Activated CD4-positive, alpha-beta T cell treated with anti-CD3 and anti-CD28 coated beads, Interleukin-2, amount 10 ng/mL, durations not matched to agents 7 days and 5 days (primary cell): Measurements from ENCODE around the gene KL. TPM values are rescaled to one million over a fixed set of nuclear protein-coding genes. Genes with fewer than 3 reads are reported as not detected.

Source experiments
- CTCF ChIA-PET: fragments of 350-600 bp; sonication (Branson Sonifier 250); formaldehyde crosslinking; loops from one replicate; lab custom pipeline; 2021; ENCODE audit warnings: antibody characterized with exemption; lab: Charles Lee
- POLR2A ChIA-PET: fragments of 350-600 bp; sonication (Branson Sonifier 250); formaldehyde crosslinking; loops from one replicate; lab custom pipeline; 2021; ENCODE audit warnings: antibody characterized with exemption; lab: Charles Lee
- DNase-seq: peaks from one replicate; pipeline ENCODE4 v3.0.0-alpha.2; 2020
- H3K27ac Mint-ChIP-seq: one replicate; pipeline ENCODE4 v1.8.0; 2021; ENCODE audit warnings: mild to moderate bottlenecking, moderate library complexity, mixed read lengths
- H3K27me3 Mint-ChIP-seq: one replicate; pipeline ENCODE4 v1.8.0; 2021; ENCODE audit warnings: mixed read lengths
- H3K36me3 Mint-ChIP-seq: one replicate; pipeline ENCODE4 v1.8.0; 2021; ENCODE audit warnings: low read depth, mixed read lengths
- H3K4me1 Mint-ChIP-seq: one replicate; pipeline ENCODE4 v1.8.0; 2021; ENCODE audit warnings: mixed read lengths
- H3K4me3 Mint-ChIP-seq: one replicate; pipeline ENCODE4 v1.8.0; 2021; ENCODE audit warnings: mild to moderate bottlenecking, moderate library complexity, mixed read lengths
- H3K9me3 Mint-ChIP-seq: one replicate; pipeline ENCODE4 v1.8.0; 2021; ENCODE audit warnings: mixed read lengths
- total RNA-seq, 2 experiments: library from RNA; stranded (reverse); gene quantifications; one replicate each; pipeline ENCODE4 v1.2.3, GENCODE V29; 2021

KL gene
- total RNA-seq, 2 experiments from 2014 or later = 0.25 to 0.27 TPM

DNA sequence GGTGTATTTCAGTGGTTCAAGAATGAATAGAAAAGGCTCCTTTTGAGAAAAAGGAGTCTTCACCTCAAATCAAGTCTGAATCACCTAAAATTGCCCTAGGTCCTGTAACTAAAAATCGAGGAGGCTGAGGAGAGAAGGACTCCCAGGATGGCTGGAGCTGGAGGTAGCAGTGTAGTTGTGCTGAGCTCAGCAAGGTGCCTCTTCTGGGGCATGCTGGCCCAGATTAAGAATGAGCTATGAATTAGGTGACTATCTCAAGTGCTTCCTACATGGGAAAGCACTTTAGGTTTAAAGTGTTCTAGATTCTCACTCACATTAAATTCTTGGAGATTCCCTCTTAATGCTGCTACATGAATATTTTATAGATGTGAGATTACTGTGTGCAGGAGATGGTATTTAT is 28.8 kb upstream of the KL start:
- CTCF ChIA-PET = interaction anchor here (0.5 kb wide), 1 partner anchor 484 kb away, joined by 3 read pairs; no protein-coding TSS in a partner anchor
- Mint-ChIP-seq H3K36me3 (peaks cover 2% of the 10 kb centered on the region), H3K4me1 (peaks cover 6% of the 10 kb centered on the region), H3K27ac (no peak overlapping the region), H3K4me3 (no peak overlapping the region), H3K27me3 (peaks cover 21% of the 10 kb centered on the region), H3K9me3 (peaks cover 8% of the 10 kb centered on the region)
- no peak for DNase-seq
- POLR2A ChIA-PET = no interaction called here

DNA sequence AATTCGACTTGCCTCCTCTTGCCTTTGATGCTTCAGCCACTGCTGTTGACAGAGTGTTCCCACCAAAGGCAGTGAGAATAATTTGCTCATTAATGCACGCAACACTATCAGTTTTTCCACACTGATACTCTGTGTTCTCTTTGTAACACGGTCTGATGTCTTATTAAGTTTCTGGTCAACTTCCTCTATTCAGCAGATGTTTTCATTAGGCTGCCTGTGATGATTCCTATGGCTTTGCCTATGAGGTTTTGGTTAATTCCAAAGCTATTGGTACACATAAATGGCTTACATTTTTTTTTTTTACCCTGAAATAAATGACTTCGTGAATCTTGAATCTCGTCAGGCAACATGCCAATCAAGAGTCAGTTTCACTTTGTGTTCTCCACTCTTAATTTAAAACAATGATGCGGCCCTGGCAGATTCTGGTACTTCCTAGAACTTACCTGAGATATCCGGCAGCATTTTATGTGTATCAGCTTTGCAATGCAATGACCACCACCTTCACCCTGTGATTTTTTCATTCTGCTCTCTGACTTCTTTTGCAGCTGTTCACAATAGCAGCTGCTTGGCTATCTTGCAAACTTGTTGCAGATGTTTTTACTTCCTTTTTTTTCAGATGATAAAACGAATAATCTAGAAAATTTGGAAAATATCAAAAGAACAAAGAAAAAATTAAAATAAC is 27.5 kb upstream of the KL start:
- Mint-ChIP-seq H3K4me1 (peaks cover 6% of the 10 kb centered on the region), H3K4me3 (peak overlapping the region; percentile 43), H3K9me3 (peaks cover 8% of the 10 kb centered on the region), H3K27ac (no peak overlapping the region), H3K36me3 (peaks cover 2% of the 10 kb centered on the region), H3K27me3 (peaks cover 23% of the 10 kb centered on the region)
- POLR2A ChIA-PET = no interaction called here
- no peak for DNase-seq
- CTCF ChIA-PET = no interaction called here

DNA sequence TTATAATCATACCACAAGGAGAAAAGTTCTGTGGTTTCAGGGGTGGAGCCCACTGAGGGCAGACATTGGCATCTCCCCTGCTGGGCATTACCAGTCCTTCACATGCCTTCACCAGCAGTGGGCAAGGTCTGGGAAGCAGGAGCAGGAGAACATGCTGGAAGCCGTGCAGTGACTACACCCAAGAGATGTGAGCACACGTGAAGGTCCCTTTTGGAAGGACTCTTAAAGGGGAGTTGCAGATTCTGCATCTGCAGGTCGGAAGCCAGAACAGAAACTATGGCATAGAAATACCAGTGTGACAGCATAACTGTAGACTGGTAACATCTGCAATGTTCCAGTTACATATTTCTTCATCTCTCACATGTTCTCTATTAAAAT is 26.9 kb upstream of the KL start:
- H3K4me1 Mint-ChIP-seq = peaks cover 6% of the 10 kb centered on the region
- H3K36me3 Mint-ChIP-seq = peaks cover 2% of the 10 kb centered on the region
- H3K4me3 Mint-ChIP-seq = no peak overlapping the region
- DNase-seq = no peak
- ChIA-PET CTCF (no interaction called here), POLR2A (no interaction called here)
- H3K27ac Mint-ChIP-seq = no peak overlapping the region
- H3K27me3 Mint-ChIP-seq = peaks cover 23% of the 10 kb centered on the region
- H3K9me3 Mint-ChIP-seq = peaks cover 6% of the 10 kb centered on the region

DNA sequence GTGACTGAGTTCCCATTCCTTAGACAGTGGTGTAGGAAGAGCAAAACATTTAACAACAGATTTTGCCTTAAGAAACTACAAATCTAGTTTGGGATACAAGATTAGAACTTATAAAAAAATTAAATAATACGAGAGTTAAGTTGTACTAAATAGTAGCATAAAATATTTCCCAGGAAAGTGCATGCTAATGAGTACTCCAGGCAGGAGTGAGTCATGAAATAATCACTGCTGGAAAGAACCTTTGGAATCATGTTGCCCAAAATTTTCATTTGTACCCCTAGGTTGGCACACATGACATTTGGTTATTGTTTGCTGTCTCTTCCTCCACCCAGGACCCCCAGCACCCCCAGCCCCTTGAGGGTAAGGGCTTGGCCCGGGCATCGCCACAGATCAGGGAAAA is 26.3 kb upstream of the KL start:
- POLR2A ChIA-PET = no interaction called here
- Mint-ChIP-seq H3K4me1 (peaks cover 6% of the 10 kb centered on the region), H3K36me3 (peaks cover 2% of the 10 kb centered on the region)

DNA sequence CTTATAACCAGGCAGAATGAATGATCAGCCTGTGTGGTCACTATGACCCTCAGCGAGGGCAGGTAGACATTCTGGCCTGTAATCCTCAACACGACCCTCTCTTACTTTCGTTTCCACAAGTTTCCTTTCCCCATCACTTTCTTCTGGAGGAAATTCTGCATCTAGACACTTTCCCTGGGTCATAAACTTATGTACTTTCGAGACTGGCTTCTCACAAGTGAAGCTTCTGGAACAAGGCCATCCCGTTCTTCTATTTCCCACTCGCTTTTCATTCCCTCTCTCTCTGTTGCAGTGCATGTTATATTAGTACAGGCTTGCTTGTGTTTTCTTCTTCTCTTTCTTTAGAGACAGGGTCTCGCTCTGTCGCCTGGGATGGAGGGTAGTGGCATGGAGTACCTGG is 23.1 kb upstream of the KL start:
- Mint-ChIP-seq H3K27me3 (peaks cover 17% of the 10 kb centered on the region), H3K9me3 (no peaks in the 10 kb centered on the region), H3K27ac (no peak overlapping the region), H3K4me1 (peaks cover 6% of the 10 kb centered on the region), H3K4me3 (no peak overlapping the region), H3K36me3 (no peaks in the 10 kb centered on the region)
- CTCF ChIA-PET = no interaction called here
- no peak for DNase-seq
- POLR2A ChIA-PET = no interaction called here

More for the DNA sequence above, 26.3 kb upstream of the KL start:
- Mint-ChIP-seq H3K4me3 (no peak overlapping the region), H3K27me3 (peaks cover 23% of the 10 kb centered on the region), H3K9me3 (peaks cover 4% of the 10 kb centered on the region), H3K27ac (no peak overlapping the region)
- CTCF ChIA-PET = no interaction called here
- no peak for DNase-seq

DNA sequence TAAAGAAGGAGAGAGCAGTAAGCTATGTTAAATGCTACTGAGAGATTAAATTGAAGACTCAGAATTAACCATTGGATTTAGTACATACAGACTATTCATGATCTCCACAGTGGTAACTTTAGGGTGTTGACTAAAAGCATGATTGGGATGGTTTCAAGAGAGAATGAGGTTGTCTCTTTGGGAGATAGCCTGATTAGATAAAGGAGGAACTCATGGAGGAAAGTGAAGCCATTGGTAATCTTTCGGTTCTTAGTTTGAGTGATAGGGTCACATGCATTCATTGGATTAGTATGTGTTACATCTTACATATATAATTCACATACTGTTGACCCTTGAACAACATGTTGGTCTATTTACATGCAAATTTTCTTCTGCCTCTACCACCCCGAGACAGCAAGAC is 18.8 kb upstream of the KL start:
- no peak for DNase-seq
- Mint-ChIP-seq H3K9me3 (no peaks in the 10 kb centered on the region), H3K36me3 (no peaks in the 10 kb centered on the region), H3K4me1 (no peaks in the 10 kb centered on the region), H3K4me3 (no peak overlapping the region), H3K27me3 (peaks cover 5% of the 10 kb centered on the region), H3K27ac (no peak overlapping the region)
- ChIA-PET CTCF (no interaction called here), POLR2A (no interaction called here)

DNA sequence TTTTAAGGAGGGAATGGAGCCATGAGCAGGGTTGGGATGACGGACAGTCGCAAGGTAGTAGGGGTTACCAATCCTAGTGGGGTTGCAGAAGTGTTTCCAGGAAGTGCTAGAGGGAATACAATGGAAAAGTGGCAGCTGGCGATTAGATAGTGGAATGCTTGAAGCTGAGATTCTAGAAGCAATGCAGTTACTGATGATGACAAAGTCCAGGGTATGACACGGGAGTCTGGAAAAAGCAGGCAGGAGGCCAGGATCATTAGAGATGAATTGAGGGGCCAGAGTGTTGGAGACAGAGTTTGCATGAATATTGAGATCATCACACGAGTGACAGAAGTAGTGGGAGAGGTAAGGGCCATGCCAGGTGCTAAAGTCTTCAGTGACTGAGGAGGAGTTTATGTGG is 17.3 kb upstream of the KL start:
- H3K27ac Mint-ChIP-seq = no peak overlapping the region
- H3K27me3 Mint-ChIP-seq = peaks cover 13% of the 10 kb centered on the region
- no peak overlapping the region for H3K4me3 Mint-ChIP-seq
- no peaks in the 10 kb centered on the region for H3K4me1 Mint-ChIP-seq
- no peaks in the 10 kb centered on the region for H3K9me3 Mint-ChIP-seq
- DNase-seq = no peak
- H3K36me3 Mint-ChIP-seq = no peaks in the 10 kb centered on the region
- ChIA-PET POLR2A (no interaction called here), CTCF (no interaction called here)

DNA sequence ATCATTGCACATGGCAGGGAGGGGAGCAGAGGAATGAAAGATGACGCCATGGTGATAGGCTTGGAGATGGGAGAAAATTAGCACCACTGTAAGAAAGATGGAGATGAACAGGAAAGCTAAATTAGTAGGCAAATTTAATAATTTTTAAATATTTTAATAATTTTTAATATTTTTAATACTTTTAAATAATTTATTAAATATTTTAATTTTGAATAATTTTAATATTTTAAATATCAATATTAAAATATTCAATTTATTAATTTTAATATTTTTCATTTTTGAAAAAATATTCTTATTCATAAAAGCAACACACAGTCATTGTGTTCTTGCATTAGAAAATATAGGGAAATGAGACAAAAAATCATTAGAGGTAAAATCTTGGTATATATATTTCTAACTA is 15.9 kb upstream of the KL start:
- ChIA-PET POLR2A (no interaction called here), CTCF (no interaction called here)
- no peaks in the 10 kb centered on the region for H3K36me3 Mint-ChIP-seq
- no peak overlapping the region for H3K27ac Mint-ChIP-seq
- no peak for DNase-seq
- peaks cover 4% of the 10 kb centered on the region for H3K4me1 Mint-ChIP-seq
- H3K27me3 Mint-ChIP-seq = peaks cover 19% of the 10 kb centered on the region
- H3K4me3 Mint-ChIP-seq = no peak overlapping the region
- H3K9me3 Mint-ChIP-seq = no peaks in the 10 kb centered on the region

DNA sequence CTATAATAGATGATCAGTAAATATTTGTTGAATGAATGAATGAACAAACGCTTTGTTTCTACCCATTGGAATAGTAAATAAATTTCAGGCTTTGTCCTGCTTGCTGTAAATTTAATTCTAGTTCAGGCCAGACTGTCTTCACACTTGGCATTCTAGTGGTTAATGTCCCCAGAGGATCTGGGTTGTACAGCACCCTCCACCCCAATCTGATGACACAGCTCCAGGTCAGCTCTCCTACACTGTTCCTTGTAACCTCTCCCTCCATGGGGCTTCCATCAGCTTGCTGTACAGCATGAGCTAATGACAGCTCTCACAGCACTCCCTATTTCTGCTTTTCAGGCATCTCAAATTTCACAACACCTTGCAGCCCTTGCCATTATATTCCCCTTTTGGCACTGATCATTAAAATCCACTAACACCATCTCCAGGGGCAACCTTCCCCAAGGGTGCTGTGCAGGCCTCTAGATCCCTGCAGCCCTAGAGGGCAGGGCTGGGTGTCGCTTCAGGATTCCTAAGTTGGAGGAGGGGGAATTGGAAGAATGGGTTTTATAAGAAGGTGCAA is 12.7 kb upstream of the KL start:
- Mint-ChIP-seq H3K4me3 (no peak overlapping the region), H3K9me3 (peaks cover 17% of the 10 kb centered on the region), H3K4me1 (peaks cover 4% of the 10 kb centered on the region), H3K27ac (no peak overlapping the region), H3K36me3 (peaks cover 1% of the 10 kb centered on the region), H3K27me3 (peaks cover 38% of the 10 kb centered on the region)
- no peak for DNase-seq
- CTCF ChIA-PET = no interaction called here
- POLR2A ChIA-PET = no interaction called here

DNA sequence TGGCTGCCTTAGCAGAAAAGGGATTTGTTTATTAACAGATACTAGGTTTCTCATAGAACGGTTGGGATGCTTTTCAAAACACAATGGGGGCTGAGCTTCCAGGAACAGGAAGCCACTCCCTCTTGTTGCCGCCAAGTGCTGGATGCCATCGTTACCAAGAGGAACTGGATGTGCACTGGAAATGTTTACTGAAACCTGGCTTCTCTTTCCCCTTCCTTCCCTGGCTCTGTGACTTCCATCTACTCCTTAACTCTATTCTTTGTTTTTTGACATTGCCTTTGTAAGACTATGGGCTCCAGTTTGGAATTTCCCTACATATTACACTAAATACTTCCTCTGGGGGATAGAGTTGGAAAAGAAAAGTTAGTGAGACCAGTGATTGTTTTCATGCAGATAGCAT is 11.7 kb upstream of the KL start:
- no peak for DNase-seq
- peaks cover 22% of the 10 kb centered on the region for H3K9me3 Mint-ChIP-seq
- peaks cover 1% of the 10 kb centered on the region for H3K36me3 Mint-ChIP-seq
- POLR2A ChIA-PET = no interaction called here
- no peak overlapping the region for H3K27ac Mint-ChIP-seq
- no peak overlapping the region for H3K4me3 Mint-ChIP-seq
- CTCF ChIA-PET = no interaction called here
- peaks cover 4% of the 10 kb centered on the region for H3K4me1 Mint-ChIP-seq
- peaks cover 46% of the 10 kb centered on the region for H3K27me3 Mint-ChIP-seq

DNA sequence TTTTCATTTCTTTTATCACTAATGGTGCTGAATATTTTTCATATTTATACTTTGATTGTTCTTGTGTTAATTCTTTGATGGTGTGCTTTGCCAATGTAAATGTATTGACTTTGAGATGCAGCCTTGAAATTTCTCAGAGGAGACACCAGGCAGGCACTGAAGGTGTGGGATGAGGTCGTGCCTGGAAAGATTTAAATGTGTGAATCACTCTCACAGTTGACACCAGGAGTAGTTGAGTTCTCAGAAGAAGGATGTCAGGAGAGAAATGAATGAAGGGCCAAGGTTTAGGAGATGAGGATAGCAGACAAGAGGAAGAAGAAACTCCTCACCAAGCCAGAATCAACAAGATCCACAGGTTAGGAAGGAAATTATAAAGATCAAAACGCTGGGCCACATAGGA is 10.1 kb upstream of the KL start:
- ChIA-PET CTCF (interaction anchor here (1.1 kb wide), 1 partner anchor 42 kb away, joined by 3 read pairs; no protein-coding TSS in a partner anchor), POLR2A (no interaction called here)
- Mint-ChIP-seq H3K27ac (no peak overlapping the region), H3K4me1 (peaks cover 4% of the 10 kb centered on the region), H3K9me3 (peaks cover 22% of the 10 kb centered on the region), H3K36me3 (peaks cover 1% of the 10 kb centered on the region), H3K4me3 (no peak overlapping the region), H3K27me3 (peaks cover 53% of the 10 kb centered on the region)
- no peak for DNase-seq

DNA sequence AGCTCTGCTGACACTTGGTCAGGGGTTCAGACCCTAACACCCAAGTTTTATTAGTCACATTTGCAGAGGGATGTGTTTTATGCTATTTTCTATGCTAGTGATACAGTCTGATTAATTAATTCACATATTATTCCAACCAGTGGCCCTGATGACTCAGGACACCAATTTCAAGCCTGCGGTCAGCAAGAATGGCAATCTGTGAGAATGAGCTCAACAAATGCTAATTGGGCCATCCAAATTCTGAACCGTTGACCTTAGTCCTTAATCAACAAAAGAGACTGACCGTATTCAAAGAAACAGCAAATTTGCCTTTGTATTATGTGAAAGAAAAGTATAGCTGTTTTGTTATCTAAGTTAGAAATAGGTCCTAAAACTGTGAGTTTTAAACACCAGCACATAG is 9.6 kb upstream of the KL start:
- CTCF ChIA-PET = interaction anchor here (1.1 kb wide), 1 partner anchor 42 kb away, joined by 3 read pairs; no protein-coding TSS in a partner anchor
- peaks cover 53% of the 10 kb centered on the region for H3K27me3 Mint-ChIP-seq
- no peak overlapping the region for H3K27ac Mint-ChIP-seq
- H3K9me3 Mint-ChIP-seq = peaks cover 22% of the 10 kb centered on the region
- peaks cover 1% of the 10 kb centered on the region for H3K36me3 Mint-ChIP-seq
- POLR2A ChIA-PET = no interaction called here
- H3K4me1 Mint-ChIP-seq = peaks cover 4% of the 10 kb centered on the region
- H3K4me3 Mint-ChIP-seq = no peak overlapping the region
- DNase-seq = no peak

DNA sequence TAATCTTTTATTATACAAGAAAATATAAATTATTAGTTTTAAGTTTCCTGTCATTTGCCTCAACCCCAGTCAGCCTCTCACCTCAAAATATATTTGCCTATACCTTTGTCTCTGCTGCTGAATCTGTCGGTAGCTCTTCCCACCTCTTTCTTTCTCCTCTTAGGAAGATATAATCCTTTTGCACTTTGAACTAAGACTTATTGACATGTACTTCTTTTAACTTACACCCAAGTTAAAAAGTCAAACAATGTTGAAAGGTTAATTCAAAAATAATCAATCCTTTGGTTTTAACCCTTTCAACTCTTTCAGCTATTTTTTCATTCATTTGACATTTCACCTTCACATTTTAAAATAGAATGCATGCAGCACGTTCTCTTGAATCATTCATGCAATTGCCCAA is 9.0 kb upstream of the KL start:
- POLR2A ChIA-PET = no interaction called here
- H3K4me1 Mint-ChIP-seq = peaks cover 4% of the 10 kb centered on the region
- H3K36me3 Mint-ChIP-seq = peaks cover 1% of the 10 kb centered on the region
- H3K9me3 Mint-ChIP-seq = peaks cover 22% of the 10 kb centered on the region
- no peak overlapping the region for H3K4me3 Mint-ChIP-seq
- DNase-seq = no peak
- H3K27me3 Mint-ChIP-seq = peaks cover 57% of the 10 kb centered on the region
- CTCF ChIA-PET = interaction anchor here (1.1 kb wide), 1 partner anchor 41 kb away, joined by 3 read pairs; no protein-coding TSS in a partner anchor
- no peak overlapping the region for H3K27ac Mint-ChIP-seq

DNA sequence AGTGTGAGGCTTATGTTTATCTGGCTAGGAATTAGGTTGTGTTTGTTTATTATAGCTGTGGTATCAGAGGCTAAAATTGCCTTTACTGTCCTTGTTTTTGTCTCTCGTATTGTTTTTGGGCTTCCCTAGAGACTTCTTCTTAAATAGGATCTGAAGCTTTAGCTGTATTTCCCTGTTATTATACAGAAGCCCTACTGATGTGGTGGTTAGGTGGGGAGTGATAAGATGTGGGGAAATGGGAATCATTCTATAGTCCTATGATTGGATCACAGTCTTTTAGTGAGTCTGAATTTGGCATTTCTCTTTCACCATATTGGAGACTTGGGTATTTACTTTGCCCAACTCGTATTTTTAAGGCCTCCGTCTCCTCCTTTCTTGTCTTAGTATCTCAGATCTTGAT is 8.3 kb upstream of the KL start:
- Mint-ChIP-seq H3K27me3 (peaks cover 54% of the 10 kb centered on the region), H3K4me3 (no peak overlapping the region), H3K9me3 (peaks cover 22% of the 10 kb centered on the region), H3K4me1 (peaks cover 4% of the 10 kb centered on the region), H3K36me3 (peaks cover 1% of the 10 kb centered on the region), H3K27ac (no peak overlapping the region)
- CTCF ChIA-PET = no interaction called here
- POLR2A ChIA-PET = no interaction called here
- DNase-seq = no peak
